Naive thymus-derived CD8-positive, alpha-beta T cell (primary cell): ENCODE measurements around the gene MTA1. TPM values are rescaled to one million over a fixed set of nuclear protein-coding genes. Genes with fewer than 3 reads are reported as not detected.
A peak's percentile ranks its signal among the peaks of the same experiment; 100 is the strongest.

ENCODE experiments used
- ATAC-seq, 2 donors: fragments of 150-1000 bp; cut with Tn5 transposase in 1 of 2; sonication (Bioruptor Pico), chemical (Tn5 transposase) in 1 of 2; 1 replicate in 1 of 2; 2 replicates in 1 of 2; pipeline ENCODE4 v1.10.0; 2021; ENCODE audit warnings: mild to moderate bottlenecking in 2 of 2, moderate library complexity in 2 of 2
- POLR2A ChIA-PET: fragments of 350-600 bp; sonication (Branson Sonifier 250); formaldehyde crosslinking; loops from one replicate; lab custom pipeline; 2021; ENCODE audit warnings: antibody characterized with exemption; lab: Charles Lee
- DNase-seq, 10 donors: peaks; one replicate each; pipeline versions ENCODE4 v3.0.0 to v3.0.0-alpha.2; 2020 to 2022
- H3K27ac Mint-ChIP-seq, 10 donors: one replicate each; pipeline ENCODE4 v1.8.0; 2020 to 2022; ENCODE audit warnings: mild to moderate bottlenecking in 10 of 10, mixed read lengths in 10 of 10, moderate library complexity in 4 of 10, inconsistent platforms in 1 of 10
- H3K27me3 Mint-ChIP-seq, 5 donors: one replicate each; pipeline ENCODE4 v1.8.0; 2021 to 2022; ENCODE audit warnings: mixed read lengths in 5 of 5
- H3K36me3 Mint-ChIP-seq, 3 donors: one replicate each; pipeline ENCODE4 v1.8.0; 2020 to 2022; ENCODE audit warnings: mixed read lengths in 3 of 3, mild to moderate bottlenecking in 2 of 3, inconsistent platforms in 1 of 3
- H3K4me1 Mint-ChIP-seq, 4 donors: one replicate each; pipeline ENCODE4 v1.8.0; 2021 to 2022; ENCODE audit warnings: mixed read lengths in 4 of 4
- H3K4me3 Mint-ChIP-seq, 10 donors: one replicate each; pipeline ENCODE4 v1.8.0; 2020 to 2022; ENCODE audit warnings: mild to moderate bottlenecking in 10 of 10, mixed read lengths in 10 of 10, moderate library complexity in 6 of 10, inconsistent platforms in 1 of 10
- H3K9me3 Mint-ChIP-seq, 9 donors: one replicate each; pipeline ENCODE4 v1.8.0; 2020 to 2022; ENCODE audit warnings: mixed read lengths in 9 of 9, mild to moderate bottlenecking in 3 of 9, inconsistent platforms in 1 of 9, moderate library complexity in 1 of 9
- polyA plus RNA-seq, 3 donors: library from polyadenylated mRNA; unstranded; fragments of 300-500 nt; fragmentation: Illumina TruSeq; gene quantifications; one replicate each; pipeline ENCODE4 v1.2.3, GENCODE V29; 2021
- total RNA-seq, 8 experiments: library from RNA in 2 of 8; stranded (reverse) in 2 of 8; gene quantifications; one replicate each; pipeline ENCODE4 v1.2.3 and lab custom pipeline; 2021 to 2026

The MTA1 gene
- total and polyA plus RNA-seq, 5 experiments from 2014 or later, result 3.1 to 142 (median 6.5) TPM

GRCh38 chr14:105398726-105399465 is 20.7 kb upstream of the MTA1 start:
- DNase-seq (peak in 3 of 10 donors; percentile 6 to 73 (median 36)), ATAC-seq (peak; percentile 46 to 65)
- no peaks in the 10 kb centered on the region for H3K27me3 Mint-ChIP-seq
- POLR2A ChIA-PET, result interaction anchor here (0.6 to 4.6 kb wide), 6 partner anchors 9 to 98 kb away, joined by 3 to 30 read pairs (median 4); partner anchors contain the start of genes BRF1 and TEDC1
- H3K9me3 Mint-ChIP-seq, result peaks cover 0 to 27% (median 13%) of the 10 kb centered on the region in 9 donors
- H3K27ac Mint-ChIP-seq, result peak overlapping the region in 9 of 10 donors; percentile 48 to 94 (median 88)
- peaks cover 9 to 34% (median 28%) of the 10 kb centered on the region in 4 donors for H3K4me1 Mint-ChIP-seq
- peaks cover 12 to 20% (median 12%) of the 10 kb centered on the region in 3 donors for H3K36me3 Mint-ChIP-seq
- H3K4me3 Mint-ChIP-seq, result peak overlapping the region; percentile 75 to 89 (median 82)

GRCh38 chr14:105399466-105399775 is 20.2 kb upstream of the MTA1 start:
- no peaks in the 10 kb centered on the region for H3K27me3 Mint-ChIP-seq
- H3K9me3 Mint-ChIP-seq, result peaks cover 0 to 30% (median 13%) of the 10 kb centered on the region in 9 donors
- DNase-seq (no peak), ATAC-seq (no peak)
- peaks cover 12 to 39% (median 33%) of the 10 kb centered on the region in 4 donors for H3K4me1 Mint-ChIP-seq
- POLR2A ChIA-PET, result interaction anchor here (0.6 to 4.6 kb wide), 7 partner anchors 9 to 98 kb away, joined by 3 to 30 read pairs (median 3); partner anchors contain the start of genes BRF1 and TEDC1
- peaks cover 12 to 20% (median 12%) of the 10 kb centered on the region in 3 donors for H3K36me3 Mint-ChIP-seq
- peak overlapping the region; percentile 75 to 89 (median 82) for H3K4me3 Mint-ChIP-seq
- peak overlapping the region in 6 of 10 donors; percentile 48 to 77 (median 58) for H3K27ac Mint-ChIP-seq

GRCh38 chr14:105400016-105400415 is 19.6 kb upstream of the MTA1 start:
- ATAC-seq, result no peak
- Mint-ChIP-seq H3K4me3 (peak overlapping the region in 9 of 10 donors; percentile 13 to 89 (median 78)), H3K4me1 (peaks cover 15 to 43% (median 39%) of the 10 kb centered on the region in 4 donors), H3K27me3 (no peaks in the 10 kb centered on the region), H3K36me3 (peaks cover 12 to 20% (median 12%) of the 10 kb centered on the region in 3 donors), H3K9me3 (peaks cover 0 to 35% (median 13%) of the 10 kb centered on the region in 9 donors), H3K27ac (peak overlapping the region in 5 of 10 donors; percentile 48 to 72 (median 60))
- no peak for DNase-seq
- POLR2A ChIA-PET, result interaction anchor here (0.6 to 4.6 kb wide), 4 partner anchors 10 to 535 kb away, joined by 3 to 30 read pairs (median 4); partner anchors contain the start of gene TEDC1

GRCh38 chr14:105401699-105402098 is 17.9 kb upstream of the MTA1 start:
- Mint-ChIP-seq H3K4me3 (peak overlapping the region in 1 of 10 donors; percentile 10), H3K27ac (no peak overlapping the region), H3K4me1 (peaks cover 15 to 47% (median 41%) of the 10 kb centered on the region in 4 donors), H3K9me3 (peaks cover 0 to 39% (median 13%) of the 10 kb centered on the region in 9 donors), H3K36me3 (peaks cover 12 to 20% (median 12%) of the 10 kb centered on the region in 3 donors), H3K27me3 (no peaks in the 10 kb centered on the region)
- DNase-seq (no peak), ATAC-seq (no peak)
- POLR2A ChIA-PET, result interaction anchor here (1.0 kb wide), 1 partner anchor 88 kb away, joined by 4 read pairs; no protein-coding TSS in a partner anchor

- POLR2A ChIA-PET, result no interaction called here
- H3K36me3 Mint-ChIP-seq, result no peaks in the 10 kb centered on the region
- ATAC-seq, result no peak
- H3K27me3 Mint-ChIP-seq, result peaks cover 0 to 11% (median 6%) of the 10 kb centered on the region in 5 donors
- no peak for DNase-seq
- H3K4me1 Mint-ChIP-seq, result peaks cover 8 to 31% (median 25%) of the 10 kb centered on the region in 4 donors
- no peak overlapping the region for H3K4me3 Mint-ChIP-seq
- H3K9me3 Mint-ChIP-seq, result peaks cover 0 to 17% (median 0%) of the 10 kb centered on the region in 9 donors
- no peak overlapping the region for H3K27ac Mint-ChIP-seq
Measured at GRCh38 chr14:105408592-105408991, 11.0 kb upstream of the MTA1 start.

- DNase-seq, result no peak
- Mint-ChIP-seq H3K4me3 (no peak overlapping the region), H3K27ac (peak overlapping the region in 1 of 10 donors; percentile 67), H3K27me3 (peaks cover 0 to 13% (median 6%) of the 10 kb centered on the region in 5 donors), H3K36me3 (no peaks in the 10 kb centered on the region), H3K4me1 (peaks cover 5 to 24% (median 20%) of the 10 kb centered on the region in 4 donors), H3K9me3 (peaks cover 0 to 10% (median 0%) of the 10 kb centered on the region in 9 donors)
- ATAC-seq, result no peak
- POLR2A ChIA-PET, result interaction anchor here (0.7 kb wide), 1 partner anchor 63 kb away, joined by 3 read pairs; no protein-coding TSS in a partner anchor
Measured at GRCh38 chr14:105409364-105409763, 10.3 kb upstream of the MTA1 start.

- DNase-seq (no peak), ATAC-seq (no peak)
- POLR2A ChIA-PET, result interaction anchor here (1.1 to 2.5 kb wide), 3 partner anchors 12 to 105 kb away, joined by 3 to 19 read pairs (median 3); partner anchors contain the start of gene TEX22
- Mint-ChIP-seq H3K27ac (no peak overlapping the region), H3K9me3 (peaks cover 0 to 8% (median 0%) of the 10 kb centered on the region in 9 donors), H3K27me3 (peaks cover 0 to 13% (median 6%) of the 10 kb centered on the region in 5 donors), H3K36me3 (no peaks in the 10 kb centered on the region), H3K4me1 (peaks cover 2 to 18% (median 12%) of the 10 kb centered on the region in 4 donors), H3K4me3 (peak overlapping the region in 3 of 10 donors; percentile 63 to 70 (median 63))
Measured at GRCh38 chr14:105410642-105411016, 9.0 kb upstream of the MTA1 start.

GRCh38 chr14:105411017-105411941 is 8.3 kb upstream of the MTA1 start:
- H3K27ac Mint-ChIP-seq, result peak overlapping the region in 1 of 10 donors; percentile 19
- DNase-seq (peak in 3 of 10 donors; percentile 24 to 47 (median 33)), ATAC-seq (peak; percentile 34 to 53)
- H3K4me1 Mint-ChIP-seq, result peaks cover 2 to 18% (median 12%) of the 10 kb centered on the region in 4 donors
- H3K4me3 Mint-ChIP-seq, result peak overlapping the region; percentile 33 to 70 (median 56)
- H3K9me3 Mint-ChIP-seq, result peaks cover 0 to 4% (median 0%) of the 10 kb centered on the region in 9 donors
- H3K36me3 Mint-ChIP-seq, result no peaks in the 10 kb centered on the region
- peaks cover 0 to 13% (median 6%) of the 10 kb centered on the region in 5 donors for H3K27me3 Mint-ChIP-seq
- POLR2A ChIA-PET, result interaction anchor here (0.6 to 2.5 kb wide), 5 partner anchors 9 to 106 kb away, joined by 3 to 19 read pairs (median 3); partner anchors contain the start of gene TEX22

- H3K4me1 Mint-ChIP-seq, result peaks cover 2 to 20% (median 12%) of the 10 kb centered on the region in 4 donors
- H3K9me3 Mint-ChIP-seq, result peaks cover 0 to 4% (median 0%) of the 10 kb centered on the region in 9 donors
- ATAC-seq, result no peak
- DNase-seq, result no peak
- H3K27ac Mint-ChIP-seq, result no peak overlapping the region
- peaks cover 0 to 13% (median 6%) of the 10 kb centered on the region in 5 donors for H3K27me3 Mint-ChIP-seq
- H3K36me3 Mint-ChIP-seq, result no peaks in the 10 kb centered on the region
- POLR2A ChIA-PET, result interaction anchor here (0.6 to 2.5 kb wide), 4 partner anchors 9 to 78 kb away, joined by 3 to 19 read pairs (median 4); partner anchors contain the start of gene TEX22
- H3K4me3 Mint-ChIP-seq, result peak overlapping the region in 7 of 10 donors; percentile 7 to 68 (median 58)
Measured at GRCh38 chr14:105411985-105412770, 7.4 kb upstream of the MTA1 start.

GRCh38 chr14:105412771-105413543 is 6.7 kb upstream of the MTA1 start:
- H3K4me1 Mint-ChIP-seq, result peaks cover 2 to 19% (median 12%) of the 10 kb centered on the region in 4 donors
- POLR2A ChIA-PET, result interaction anchor here (1.0 to 2.5 kb wide), 2 partner anchors 9 to 15 kb away, joined by 3 to 19 read pairs; partner anchors contain the start of gene TEX22
- H3K9me3 Mint-ChIP-seq, result peaks cover 0 to 2% (median 0%) of the 10 kb centered on the region in 9 donors
- peak overlapping the region in 8 of 10 donors; percentile 28 to 67 (median 44) for H3K4me3 Mint-ChIP-seq
- H3K27me3 Mint-ChIP-seq, result peaks cover 0 to 13% (median 6%) of the 10 kb centered on the region in 5 donors
- DNase-seq (no peak), ATAC-seq (no peak)
- no peaks in the 10 kb centered on the region for H3K36me3 Mint-ChIP-seq
- H3K27ac Mint-ChIP-seq, result peak overlapping the region in 2 of 10 donors; percentile 46 to 76
